ENCODE measurements around the gene PAN2. TPM values are rescaled to one million over a fixed set of nuclear protein-coding genes. Genes with fewer than 3 reads are reported as not detected.

PAN2 gene
- 21.5 and 24.4 TPM in 2 replicates for total RNA-seq
- 21.0 and 21.9 TPM in 2 replicates for polyA plus RNA-seq
- 7.7 and 9.1 TPM in 2 replicates for polyA plus RNA-seq (2011; cell fraction: cytosol; rRNA removed)
- polyA plus RNA-seq (2011; cell fraction: nucleus; rRNA removed) = 319 and 357 TPM in 2 replicates
- 14.4 and 14.8 TPM in 2 replicates for polyA plus RNA-seq (2012)
- 41.2 and 42.8 TPM in 2 replicates for polyA minus RNA-seq
- polyA minus RNA-seq (2011; cell fraction: cytosol; rRNA and poly(A)+ RNA removed) = 9.5 TPM
- polyA minus RNA-seq (2011; cell fraction: nucleus; rRNA and poly(A)+ RNA removed) = 31.3 and 47.7 TPM in 2 replicates
- percentile 40 among the genes with signal in this experiment for Bru-seq, nascent RNA
- BruChase-seq, experiment 1, labeled RNA remaining after a 6-hour chase = percentile 59 among the genes with signal in this experiment
- BruChase-seq, experiment 2, labeled RNA remaining after a 2-hour chase = percentile 45 among the genes with signal in this experiment
- long read RNA-seq, full-length matches to known transcripts = 2 of 17 reads
- long read RNA-seq, partial matches to known transcripts = 1 of 17 reads
- long read RNA-seq, other reads (novel, unspliced or antisense) = 14 of 17 reads

GRCh38 chr12:56333679-56334489 lies at the start of gene PAN2:
PAN2 (minus strand) TSS chr12:56334000; CDS start chr12:56333094, 906 bp downstream.
- H2AFZ ChIP-seq (ENCODE audit: low read depth, low read length) = peak within 1 kb of the TSS; percentile 63
- H3K9ac ChIP-seq (replicated peaks; ENCODE audit: extremely low read depth, insufficient read depth, low read length) = peak within 1 kb of the TSS; percentile 89
- TF ChIP-seq MYC (IDR thresholded peaks at IDR 0.05; ENCODE audit: low read depth, low read length) (no peak), POLR2A (IDR thresholded peaks at IDR 0.05; ENCODE audit: low read depth, low read length) (peak; percentile 76), EZH2 (IDR thresholded peaks at IDR 0.05; ENCODE audit: borderline replicate concordance, low read depth, low read length, severe bottlenecking) (no peak), JUN (IDR thresholded peaks at IDR 0.05; ENCODE audit: borderline replicate concordance, insufficient read depth, insufficient read length, low read depth) (no peak), FOS (IDR thresholded peaks at IDR 0.05; ENCODE audit: borderline replicate concordance, insufficient read depth, low read length) (peak; percentile 36), CTCF (IDR thresholded peaks at IDR 0.05; ENCODE audit: extremely low read depth in 1 of 2, insufficient read depth in 1 of 2, low read depth in 1 of 2, low read length in 2 of 2) (peak; percentile 65 to 66)
- BruUV-seq (replicated peaks) = no TSS peak
- no peaks in the 10 kb centered on the region for H4K20me1 ChIP-seq (replicated peaks; ENCODE audit: control insufficient read depth, extremely low read depth, insufficient read depth, low read length)
- H3K27me3 ChIP-seq (ENCODE audit: control insufficient read depth in 2 of 2, insufficient read depth in 2 of 2, low read length in 2 of 2) = no peaks in the 10 kb centered on the region
- intact Hi-C loops (cut with micrococcal nuclease) (loop anchor here (1.0 kb wide), 4 partner anchors 18 to 130 kb away; partner anchors contain the start of genes CS and STAT2), dilution Hi-C loops (cut with MboI; ENCODE audit: extremely low pct_ligation_motif_present, low sequenced_read_pairs) (no loop called here)
- FAIRE-seq (peak; percentile 95), DNase-seq (ENCODE audit: low read depth, low spot score) (peak; percentile 97)
- peak within 1 kb of the TSS; percentile 85 for H3K4me2 ChIP-seq (ENCODE audit: insufficient read depth, low read length)
- H3K27ac ChIP-seq (ENCODE audit: insufficient read depth, low read depth, low read length) = peak within 1 kb of the TSS; percentile 97
- no peaks in the 10 kb centered on the region for H3K9me3 ChIP-seq (replicated peaks; ENCODE audit: control insufficient read depth, insufficient read depth, low read length)
- H3K9me1 ChIP-seq (replicated peaks; ENCODE audit: control insufficient read depth, extremely low read depth, insufficient read depth, low read length) = no peaks in the 10 kb centered on the region
- no peaks in the 10 kb centered on the region for H3K36me3 ChIP-seq (ENCODE audit: control insufficient read depth in 2 of 2, extremely low read depth in 1 of 2, insufficient read depth in 2 of 2, low read length in 2 of 2)
- CTCF ChIA-PET = interaction anchor here (0.7 to 2.7 kb wide), 8 partner anchors 9 to 144 kb away, joined by 3 to 13 read pairs (median 4); partner anchors contain the start of genes CNPY2, SMARCC2, STAT2 and TIMELESS
- POLR2A ChIA-PET = interaction anchor here (0.9 to 1.0 kb wide), 2 partner anchors 18 to 26 kb away, joined by 4 read pairs; partner anchors contain the start of genes CNPY2 and STAT2
- no peaks in the 10 kb centered on the region for H3K79me2 ChIP-seq (ENCODE audit: control insufficient read depth, insufficient read depth, low read length)
- peaks cover 16% of the 10 kb centered on the region for H3K4me1 ChIP-seq (ENCODE audit: control insufficient read depth, extremely low read depth, insufficient read depth, low read length)
- peak within 1 kb of the TSS; percentile 45 to 70 (median 49) for H3K4me3 ChIP-seq (replicated peaks in 1 of 3; ENCODE audit: insufficient read depth in 1 of 3, low read depth in 1 of 3, low read length in 3 of 3)
